HG03064 (cell line): ENCODE measurements around the gene PDE6H.
A peak's percentile ranks its signal among the peaks of the same experiment; 100 is the strongest.

Source experiments
- ATAC-seq: cut with Tn5 transposase; IDR thresholded peaks from one replicate; pipeline ENCODE4 v1.9.1; 2021; ENCODE audit warnings: low read depth; ENCODE audit not compliant: unreplicated experiment

PDE6H gene

DNA sequence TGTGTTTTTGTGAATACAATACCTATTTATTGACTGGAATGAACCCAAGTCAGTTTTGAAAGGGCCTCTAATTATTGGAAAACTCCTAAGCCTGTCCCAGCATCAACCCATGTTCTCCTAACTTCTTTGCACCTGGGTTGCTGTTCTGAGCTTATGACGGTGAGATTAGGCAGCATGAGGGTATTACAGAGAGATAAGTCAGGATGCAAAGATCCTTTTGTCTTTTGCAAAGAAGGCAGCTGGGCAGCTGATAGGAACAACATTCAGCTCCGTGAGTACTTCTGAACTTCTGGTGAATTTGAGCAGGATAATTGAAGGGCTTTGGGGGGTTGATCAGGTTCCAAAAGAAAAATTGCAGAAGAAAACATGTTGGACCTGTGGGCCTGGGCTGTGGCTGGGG, at the start of gene PDE6H:
PDE6H (plus strand) TSS at position 227 of the 400 bp plus-strand sequence. CDS start 4,971 bp downstream, outside the sequence.
- no peak for ATAC-seq

DNA sequence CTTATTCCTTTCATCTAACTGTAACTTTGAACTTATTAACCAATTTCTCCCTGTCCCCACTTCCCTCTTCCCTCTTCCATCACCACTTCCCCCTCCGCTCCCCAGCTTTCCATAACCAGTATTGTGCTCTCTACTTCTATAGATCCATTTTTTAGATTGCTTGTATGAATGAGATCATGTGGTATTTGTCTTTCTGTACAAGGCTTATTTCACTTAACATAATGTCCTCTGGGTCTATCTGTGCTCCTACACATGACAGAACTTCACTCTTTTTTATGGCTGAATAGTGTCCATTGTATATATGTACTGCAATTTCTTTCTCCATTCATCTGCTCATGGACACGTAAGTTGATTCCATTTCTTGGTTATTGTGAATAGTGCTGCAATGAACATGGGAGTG, 48.9 kb upstream of the PDE6H start:
- no peak for ATAC-seq

DNA sequence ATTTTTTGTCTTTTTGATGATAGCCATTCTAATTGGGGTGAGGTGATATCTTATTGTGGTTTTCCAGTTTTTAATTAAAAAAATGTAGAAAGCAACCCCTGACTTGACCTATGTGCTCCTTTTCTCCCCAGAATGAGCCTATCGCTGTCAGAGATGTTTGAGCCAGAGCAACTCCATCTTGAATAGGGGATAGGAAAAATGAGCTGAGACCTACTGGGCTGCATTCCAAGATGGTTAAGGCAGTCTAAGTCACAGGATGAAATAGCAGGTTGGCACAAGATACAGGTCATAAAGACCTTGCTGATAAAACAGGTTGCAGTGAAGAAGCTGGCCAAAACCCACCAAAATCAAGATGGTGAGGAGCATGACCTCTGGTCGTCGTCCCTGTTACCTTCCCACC, 48.3 kb upstream of the PDE6H start:
- no peak for ATAC-seq

DNA sequence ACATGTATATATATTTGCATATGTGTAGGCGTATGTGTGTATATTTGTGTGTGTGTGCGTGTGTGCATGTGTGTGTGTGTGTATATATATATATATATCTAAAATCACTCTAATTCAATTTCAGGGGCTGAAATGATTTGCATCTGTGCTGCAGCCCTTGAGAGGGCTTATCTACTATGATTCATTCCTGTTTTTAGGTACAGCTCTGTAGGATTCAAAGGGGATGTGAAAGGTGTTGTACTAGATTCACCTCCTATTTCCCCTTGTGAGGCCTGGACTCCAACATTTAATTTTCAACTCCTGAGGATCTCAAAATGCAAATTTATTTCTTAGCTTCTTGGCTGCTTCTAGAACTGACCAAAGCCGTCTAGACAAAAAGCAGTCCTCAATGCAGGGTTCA, 45.6 kb upstream of the PDE6H start:
- ATAC-seq, result no peak

DNA sequence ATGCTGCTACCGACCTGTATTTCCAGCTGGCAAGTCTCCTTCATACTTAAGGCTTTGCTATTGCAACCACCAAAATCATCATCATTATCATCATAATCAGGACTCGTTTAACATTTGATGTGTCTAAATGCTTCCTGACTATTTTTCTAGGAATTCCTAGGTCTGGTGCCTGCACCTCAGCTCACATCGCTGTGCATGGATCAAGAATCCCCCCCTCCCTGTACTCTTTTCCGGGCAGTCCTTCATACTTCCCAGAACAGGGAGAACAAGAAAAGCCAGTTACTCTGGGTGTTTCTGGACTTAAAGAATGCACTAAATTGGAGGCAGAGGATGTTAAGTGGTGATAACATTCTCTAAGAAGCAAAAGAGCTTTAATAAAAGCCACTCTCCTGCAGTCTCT, 43.9 kb upstream of the PDE6H start:
- no peak for ATAC-seq

DNA sequence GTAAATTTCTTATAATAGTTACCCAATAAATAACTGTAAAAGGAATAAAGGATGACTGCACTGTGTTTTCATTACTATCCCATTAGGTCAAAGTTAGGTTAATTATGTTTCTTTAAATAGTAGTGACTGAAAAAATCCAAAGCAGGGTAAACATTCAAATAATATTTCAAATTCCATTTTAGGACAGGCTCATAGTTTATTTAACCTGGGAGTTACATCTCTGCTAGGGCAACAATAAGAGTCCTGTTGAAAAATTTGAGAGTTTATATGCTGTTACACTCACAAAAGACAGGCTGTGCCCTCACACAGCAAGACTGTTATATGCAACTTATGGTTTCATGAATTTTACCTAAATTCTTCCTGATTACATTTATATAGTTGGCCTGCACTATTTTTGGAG, 42.5 kb upstream of the PDE6H start:
- no peak for ATAC-seq

DNA sequence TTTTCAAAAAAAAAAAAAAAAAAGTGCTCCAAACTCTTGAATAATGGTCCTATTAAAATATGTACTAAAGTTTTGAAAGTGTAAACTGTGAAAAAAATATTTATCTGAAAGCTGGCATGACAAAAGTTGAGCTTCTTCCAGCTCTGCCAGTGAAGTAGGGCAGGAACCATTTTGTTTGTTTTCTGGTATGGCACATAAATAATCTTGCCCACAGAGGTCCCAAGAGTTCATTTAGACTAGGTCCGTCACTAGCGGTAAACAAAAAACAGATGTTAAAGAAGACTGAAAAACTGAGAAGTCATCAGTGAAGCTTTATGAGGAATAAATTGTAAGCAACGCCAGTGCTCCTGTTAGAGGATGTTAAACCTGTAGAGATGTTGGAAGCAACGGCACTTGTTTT, 41.5 kb upstream of the PDE6H start:
- ATAC-seq, result no peak

DNA sequence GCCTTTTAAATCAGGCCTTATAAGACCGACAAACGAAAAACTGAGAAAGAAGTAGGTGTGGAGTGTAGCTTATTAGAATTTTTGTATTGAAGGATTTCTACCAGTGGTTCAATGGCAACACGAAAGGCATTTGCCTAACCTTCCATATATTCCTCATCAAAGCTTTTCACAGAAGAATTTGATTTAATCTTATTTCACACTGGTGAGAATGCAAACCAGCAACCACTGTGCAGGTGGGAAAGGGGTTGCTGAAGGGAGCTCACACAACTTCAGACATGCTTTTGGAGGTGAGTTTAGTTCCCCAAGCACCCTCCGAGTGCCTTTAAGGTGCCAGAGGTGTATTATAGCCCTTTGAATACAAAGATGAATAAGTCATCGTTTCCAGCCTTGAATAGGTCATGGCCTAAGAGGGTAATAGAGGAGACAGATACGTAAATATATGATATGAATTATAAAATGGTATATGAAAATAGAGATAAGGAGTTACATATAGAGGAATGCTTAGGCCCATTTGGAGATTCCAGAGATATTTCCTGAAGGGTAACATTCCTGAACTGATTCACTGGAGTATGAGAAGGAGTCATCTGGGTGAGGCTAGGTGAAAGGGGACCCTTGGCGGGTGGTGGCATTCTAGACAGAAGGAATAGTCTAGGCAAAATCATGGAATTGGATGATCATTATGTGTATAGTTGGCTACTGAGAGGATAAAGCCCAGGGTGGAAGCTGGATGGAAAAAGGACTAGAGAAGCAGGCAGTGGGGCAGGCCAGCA, 40.9 kb upstream of the PDE6H start:
- ATAC-seq, result no peak

DNA sequence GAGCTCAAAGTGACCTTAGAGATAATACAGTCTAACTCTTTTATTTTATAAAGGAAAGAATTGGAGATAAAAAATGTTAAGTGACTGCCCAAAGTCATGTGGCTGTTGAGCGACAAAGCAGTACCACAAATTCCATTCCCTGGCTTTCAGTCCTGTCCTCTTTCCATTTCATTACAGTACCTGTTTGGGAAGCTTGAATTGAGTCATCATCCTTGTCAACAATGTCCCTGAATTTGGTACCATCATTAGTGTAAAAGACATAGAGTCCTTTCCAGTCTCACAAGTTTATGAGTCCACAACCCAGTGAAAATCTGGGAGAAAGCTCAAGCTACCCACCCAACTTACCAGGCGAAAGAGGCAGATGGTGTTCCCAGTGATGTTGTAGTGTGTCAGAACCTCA, 38.3 kb upstream of the PDE6H start:
- no peak for ATAC-seq

DNA sequence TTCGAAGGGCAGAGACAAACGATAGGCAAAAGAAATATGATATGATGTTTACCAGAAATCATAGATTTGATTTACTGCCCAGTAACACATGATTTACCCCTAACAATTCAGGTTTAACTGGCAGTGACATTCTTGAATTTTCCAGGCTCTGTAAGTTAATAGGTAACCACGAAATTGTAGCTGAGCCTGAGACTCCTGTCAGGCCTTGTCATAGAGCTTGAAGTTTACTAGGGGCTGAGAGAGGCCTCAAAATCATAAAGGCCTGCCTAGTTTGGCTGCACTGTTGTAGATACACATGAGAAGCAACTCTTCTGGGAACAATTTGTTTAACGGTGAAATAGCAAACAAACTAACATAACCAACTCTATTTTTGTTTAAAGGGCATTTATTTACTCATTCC, 37.8 kb upstream of the PDE6H start:
- ATAC-seq, result no peak

DNA sequence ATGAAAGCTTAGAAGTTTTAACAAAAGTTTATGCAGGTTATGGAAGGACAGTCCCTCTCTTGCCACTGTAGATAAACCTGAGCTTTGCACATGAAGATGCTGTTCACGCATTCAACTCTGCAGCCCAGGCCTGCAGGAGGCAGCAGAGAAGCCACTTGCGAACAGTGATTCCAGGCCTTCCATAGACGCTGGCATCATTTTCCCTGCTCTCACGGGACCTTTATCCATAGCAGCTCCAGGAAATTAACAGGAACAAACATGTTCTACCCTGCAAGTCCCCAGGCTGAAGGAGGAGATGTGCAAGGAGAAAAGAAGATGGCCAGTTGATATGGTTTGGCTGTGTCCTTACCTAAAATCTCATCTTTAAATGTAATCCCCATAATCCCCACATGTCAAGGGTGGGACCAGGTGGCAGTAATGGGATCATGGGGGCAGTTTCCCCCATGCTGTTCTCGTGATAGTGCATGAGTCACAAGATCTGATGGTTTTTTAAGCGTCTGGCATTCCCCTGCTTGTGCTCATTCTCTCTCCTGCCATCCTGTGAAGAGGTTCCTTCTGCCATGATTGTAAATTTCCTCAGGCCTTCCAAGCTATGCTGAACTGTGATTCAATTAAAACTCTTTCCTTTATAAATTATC, 36.5 kb upstream of the PDE6H start:
- ATAC-seq, result no peak

DNA sequence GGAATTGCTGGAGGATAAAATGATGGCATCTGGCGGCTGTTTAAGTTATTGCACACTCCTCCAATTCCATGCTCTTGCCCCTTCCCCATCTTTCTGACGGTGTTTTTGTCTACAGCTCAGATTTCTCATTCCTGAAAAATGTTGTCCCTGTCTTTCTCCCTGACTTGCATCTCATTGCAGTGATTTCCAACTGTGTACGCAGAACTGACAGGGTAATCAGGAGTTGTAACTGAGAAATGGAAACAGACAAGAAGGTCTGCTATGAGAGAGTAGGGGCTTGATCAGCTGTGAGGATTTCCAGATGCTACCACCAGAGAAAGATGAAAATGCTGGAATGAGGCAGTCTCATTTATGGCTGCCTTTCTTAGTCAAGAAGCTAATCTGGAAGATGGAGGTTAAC, 35.8 kb upstream of the PDE6H start:
- ATAC-seq, result no peak

DNA sequence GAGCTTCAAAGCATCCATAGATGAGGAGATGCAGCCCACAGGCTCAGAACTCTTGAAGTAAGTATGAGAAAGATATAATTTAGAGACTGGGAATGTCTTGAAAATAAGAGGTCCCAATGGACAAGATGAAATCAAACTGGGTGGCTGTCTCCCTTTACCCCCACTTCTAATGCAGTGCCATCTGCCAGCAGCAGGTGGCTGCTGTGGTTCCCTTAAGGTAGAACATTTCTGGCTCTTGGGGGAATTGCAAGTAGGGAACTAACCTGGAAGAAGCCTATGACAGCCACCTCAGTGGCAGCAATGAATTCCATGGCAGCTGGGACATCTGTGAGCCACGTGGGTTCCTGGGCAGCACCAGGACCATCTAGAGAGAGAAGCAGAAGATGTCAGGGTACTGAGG, 35.2 kb upstream of the PDE6H start:
- ATAC-seq, result no peak

DNA sequence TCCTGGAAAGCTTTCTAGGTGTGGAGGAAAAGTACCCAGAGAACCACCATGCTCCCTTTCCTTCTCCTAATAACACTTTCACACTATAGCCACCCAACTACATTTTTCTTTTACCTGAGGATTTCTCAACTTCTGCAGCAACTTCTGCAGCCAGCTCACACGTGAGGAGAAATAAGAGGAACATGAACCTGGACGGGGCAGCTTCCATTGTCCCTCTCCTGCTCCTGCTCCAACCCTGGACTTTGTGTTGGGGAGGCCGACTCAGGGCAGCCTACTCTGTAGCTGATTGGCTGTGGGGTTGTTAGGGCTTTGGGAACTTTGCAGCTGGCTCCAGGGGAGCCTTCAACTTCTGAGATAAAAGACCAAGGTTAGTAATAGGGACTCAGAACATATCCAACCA, 34.5 kb upstream of the PDE6H start, which contains the start of gene ERP27:
ERP27 (minus strand) TSS at position 237 of the 400 bp plus-strand sequence; CDS start at position 208, 29 bp downstream.
- no peak for ATAC-seq

DNA sequence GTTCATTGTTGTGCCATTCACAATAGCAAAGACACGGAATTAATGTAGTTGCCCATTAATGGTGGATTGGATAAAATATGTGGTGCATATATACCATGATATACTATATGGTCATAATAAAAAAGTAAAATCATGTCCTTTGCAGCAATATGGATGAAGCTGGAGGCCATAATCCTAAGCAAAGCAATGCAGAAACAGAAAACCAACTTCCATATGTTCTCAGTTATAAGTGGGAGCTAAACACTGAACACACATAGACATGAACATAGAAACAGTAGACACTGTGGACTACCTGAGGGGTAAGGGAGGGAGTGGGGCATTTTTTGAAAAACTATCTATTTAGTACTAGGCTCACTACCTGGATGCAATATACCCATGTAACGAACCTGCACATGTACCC, 31.5 kb upstream of the PDE6H start:
- ATAC-seq, result no peak

DNA sequence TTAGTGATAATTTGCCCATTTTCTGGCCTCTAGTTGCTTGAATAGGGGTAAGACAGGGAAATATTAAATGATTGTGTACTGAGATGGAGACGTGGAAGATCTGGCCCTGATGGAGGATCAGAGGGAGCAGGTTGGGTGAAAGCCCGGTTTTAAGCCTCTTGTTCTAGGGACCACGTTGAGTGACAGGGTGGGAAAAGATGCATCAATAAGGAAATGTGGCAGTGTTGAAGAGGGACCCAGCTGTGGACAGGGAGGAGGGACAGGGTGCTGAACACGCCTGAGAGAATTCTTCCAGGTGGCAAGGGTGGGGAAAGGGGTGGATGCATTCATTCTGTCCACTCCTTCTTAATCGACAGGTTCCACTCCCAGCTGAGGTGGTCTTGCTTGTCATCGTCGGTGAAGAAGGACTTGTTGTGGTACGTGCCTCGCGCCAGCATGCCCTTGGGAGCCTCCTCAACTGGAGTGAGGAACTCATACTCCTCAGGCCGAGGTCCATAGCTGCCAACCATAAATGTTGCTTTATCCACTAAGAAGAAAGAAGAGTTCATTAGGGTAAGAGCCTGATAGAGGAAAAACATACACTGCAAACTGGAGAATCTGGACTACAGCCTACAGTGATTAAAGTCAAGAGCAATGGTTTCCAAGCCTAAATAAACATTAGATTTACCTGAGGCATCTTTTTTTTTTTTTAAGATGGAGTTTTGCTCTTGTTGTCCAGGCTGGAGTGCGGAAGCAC, 30.5 kb upstream of the PDE6H start:
- no peak for ATAC-seq

DNA sequence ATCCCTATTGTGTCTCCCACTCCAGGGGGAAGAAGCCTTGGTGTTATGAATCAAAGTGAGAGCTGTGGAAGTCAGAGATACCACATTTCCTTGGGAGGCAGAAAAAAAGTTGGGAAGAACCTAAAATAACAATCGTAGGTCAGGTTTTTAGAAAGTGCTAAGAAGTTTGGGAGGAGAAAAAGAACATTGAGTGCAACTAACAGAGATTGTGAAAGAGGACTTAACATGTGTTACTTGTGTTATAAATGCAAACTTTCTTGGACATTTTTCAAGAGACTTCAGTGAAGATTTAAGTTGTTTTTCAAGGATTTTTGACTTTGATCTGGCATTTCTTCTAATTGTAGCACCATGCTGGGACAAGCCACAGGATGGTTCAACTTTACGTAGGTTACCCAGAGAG, 26.7 kb upstream of the PDE6H start:
- no peak for ATAC-seq

DNA sequence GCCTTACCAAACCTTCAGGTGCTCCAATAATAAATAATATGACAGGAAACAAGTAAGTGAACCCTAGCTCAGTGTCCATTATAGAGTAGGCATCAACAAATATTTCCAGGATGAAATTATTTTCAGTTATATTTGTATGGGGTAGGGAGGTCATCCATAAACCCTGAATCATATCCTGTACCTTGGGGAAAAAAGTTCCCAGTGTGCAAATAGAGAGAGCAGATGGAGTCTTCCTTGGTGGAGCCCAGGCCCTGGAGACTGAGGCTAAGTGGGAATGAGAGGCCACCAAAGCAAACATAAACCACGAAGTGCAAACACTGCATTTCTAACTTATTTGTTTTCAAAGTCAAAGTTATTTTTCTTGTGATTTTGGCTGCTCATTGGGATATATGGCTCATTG, 26.0 kb upstream of the PDE6H start:
- ATAC-seq, result no peak

DNA sequence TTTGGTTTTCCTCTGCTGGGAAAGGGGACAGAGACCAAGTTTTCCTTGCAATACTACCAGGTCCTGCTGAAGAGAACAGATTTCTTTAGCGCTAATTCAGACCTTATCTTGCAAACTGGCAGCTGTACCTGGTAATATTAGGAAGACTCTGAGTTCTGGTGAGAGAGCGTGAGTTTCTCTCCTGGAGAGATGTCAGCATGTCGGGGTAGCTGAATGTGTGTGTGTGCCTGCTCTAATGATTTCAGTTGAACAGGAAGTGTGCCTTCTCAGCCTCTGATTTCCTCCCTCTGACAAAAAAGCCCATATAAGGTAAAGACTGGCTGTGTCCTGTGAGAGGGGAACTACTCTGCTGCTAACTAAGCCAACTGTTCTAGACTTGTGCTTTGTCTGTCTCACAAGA, 24.2 kb upstream of the PDE6H start:
- ATAC-seq, result peak; percentile 94

DNA sequence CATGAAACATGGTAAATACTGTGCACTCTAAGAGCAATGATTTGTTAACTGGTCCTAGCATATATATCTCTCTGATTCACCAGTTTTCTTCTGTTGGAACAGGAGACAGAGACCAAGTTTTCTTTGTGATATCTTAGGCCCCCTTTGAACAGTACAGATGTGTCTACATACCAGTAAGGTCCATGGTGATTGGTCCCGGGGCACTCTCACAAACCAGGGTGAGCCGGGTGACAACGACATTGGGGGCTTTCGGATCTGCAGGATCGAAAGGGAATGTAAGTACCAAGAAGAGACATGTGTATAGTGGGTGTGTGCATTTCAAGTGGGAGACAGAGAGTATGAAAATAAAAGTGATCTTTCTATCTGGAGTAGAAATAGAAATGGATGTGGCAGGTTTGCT, 23.2 kb upstream of the PDE6H start:
- no peak for ATAC-seq

DNA sequence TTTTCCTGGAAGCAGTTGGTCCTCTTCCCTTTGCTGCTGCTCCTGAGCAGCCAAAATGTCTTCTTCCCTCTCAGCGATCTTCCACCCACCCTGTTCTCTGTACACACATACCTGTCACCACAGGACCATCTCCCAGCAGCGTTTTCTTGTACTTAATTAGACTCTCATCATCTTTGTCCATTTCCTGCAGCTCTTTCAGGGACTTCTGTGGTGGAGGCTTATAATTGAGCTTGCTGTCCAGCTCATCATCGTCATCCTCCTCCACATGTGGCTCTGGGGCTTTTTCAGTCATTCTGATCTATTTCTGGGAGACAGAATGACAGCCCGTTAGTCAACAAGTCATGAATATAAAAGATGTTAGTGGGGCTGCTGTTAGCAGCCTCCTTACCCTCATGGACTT, 22.4 kb upstream of the PDE6H start:
- no peak for ATAC-seq
